B cell (primary cell): ENCODE results near the gene CC2D2B. TPM values are rescaled to one million over a fixed set of nuclear protein-coding genes. Genes with fewer than 3 reads are reported as not detected.

Source experiments
- ATAC-seq: fragments of 200-7000 bp; cut with Tn5 transposase; one replicate; pipeline ENCODE4 v1.10.0; 2021; ENCODE audit warnings: low read depth, mild to moderate bottlenecking, moderate number of reproducible peaks, moderate library complexity
- CTCF ChIA-PET: fragments of 350-600 bp; sonication (Branson Sonifier 250); formaldehyde crosslinking; loops from one replicate; lab custom pipeline; 2021; ENCODE audit warnings: antibody characterized with exemption, inconsistent platforms; lab: Charles Lee
- POLR2A ChIA-PET: fragments of 350-600 bp; sonication (Branson Sonifier 250); formaldehyde crosslinking; loops from one replicate; lab custom pipeline; 2021; ENCODE audit warnings: antibody characterized with exemption; lab: Charles Lee
- DNase-seq: peaks from one replicate; pipeline ENCODE4 v3.0.0; 2013
- H2AFZ ChIP-seq: 2 replicates; pipeline ENCODE4 v1.6.1; 2012; ENCODE audit warnings: mild to moderate bottlenecking, low read depth, low read length; ENCODE audit not compliant: insufficient read depth, poor library complexity, severe bottlenecking
- H3K27ac ChIP-seq, 2 donors: 1 replicate in 1 of 2; 2 replicates in 1 of 2; pipeline ENCODE4 v1.5.1; 2012 to 2013; ENCODE audit warnings: low read length in 2 of 2, mild to moderate bottlenecking in 2 of 2, moderate library complexity in 1 of 2
- H3K27me3 ChIP-seq, 4 experiments: fragments of 200-600 bp in 1 of 4; sonication (generic) in 1 of 4; replicated peaks in 1 of 4; 1 replicate in 2 of 4; 2 replicates in 2 of 4; pipeline versions ENCODE4 v1.6.1 to v1.7.0; 2013 to 2016; ENCODE audit warnings: low read length in 3 of 4, mild to moderate bottlenecking in 2 of 4, mixed read lengths in 1 of 4, moderate library complexity in 1 of 4; ENCODE audit not compliant: insufficient read depth in 4 of 4, control insufficient read depth in 3 of 4; ENCODE audit errors: control extremely low read depth in 1 of 4
- H3K36me3 ChIP-seq, 2 experiments: replicated peaks in 1 of 2; 1 replicate in 1 of 2; 2 replicates in 1 of 2; pipeline versions ENCODE4 v1.6.1 to v1.7.1; 2013; ENCODE audit warnings: low read length in 1 of 2; ENCODE audit not compliant: insufficient read depth in 2 of 2, control insufficient read depth in 1 of 2; ENCODE audit errors: control extremely low read depth in 1 of 2, extremely low read depth in 1 of 2
- H3K4me1 ChIP-seq, 2 donors: fragments of 200-600 bp in 1 of 2; sonication (generic) in 1 of 2; 1 replicate in 1 of 2; 2 replicates in 1 of 2; pipeline versions ENCODE4 v1.5.1 to v1.6.1; 2013 to 2017; ENCODE audit warnings: low read length in 2 of 2; ENCODE audit not compliant: control insufficient read depth in 2 of 2, insufficient read depth in 2 of 2
- H3K4me2 ChIP-seq: replicated peaks from 2 replicates; pipeline ENCODE3; 2012; ENCODE audit warnings: mild to moderate bottlenecking, low read depth, low read length; ENCODE audit not compliant: poor library complexity, severe bottlenecking
- H3K4me3 ChIP-seq, 5 experiments: fragments of 200-600 bp in 1 of 5; sonication (generic) in 1 of 5; 1 replicate in 3 of 5; 2 replicates in 2 of 5; pipeline versions ENCODE4 v1.5.1 to v1.7.0; 2011 to 2016; ENCODE audit warnings: low read length in 4 of 5, mild to moderate bottlenecking in 4 of 5, low read depth in 2 of 5, control low read depth in 1 of 5, moderate library complexity in 1 of 5; ENCODE audit not compliant: insufficient read depth in 1 of 5; ENCODE audit errors: control extremely low read depth in 1 of 5, extremely low read depth in 1 of 5
- H3K79me2 ChIP-seq: fragments of 200-600 bp; sonication (generic); one replicate; pipeline ENCODE4 v1.6.0; 2016; ENCODE audit warnings: low read length; ENCODE audit not compliant: control insufficient read depth, insufficient read depth
- H3K9ac ChIP-seq: fragments of 200-600 bp; sonication (generic); 2 replicates; pipeline ENCODE4 v1.6.1; 2017; ENCODE audit warnings: mild to moderate bottlenecking, low read length, moderate library complexity
- H3K9me3 ChIP-seq, 3 donors: one replicate each; pipeline versions ENCODE4 v1.6.1 to v1.7.1; 2013; ENCODE audit warnings: low read length in 2 of 3; ENCODE audit not compliant: control insufficient read depth in 2 of 3, insufficient read depth in 1 of 3; ENCODE audit errors: control extremely low read depth in 1 of 3
- H4K20me1 ChIP-seq: 2 replicates; pipeline ENCODE4 v1.6.0; 2012; ENCODE audit warnings: mild to moderate bottlenecking, low read length; ENCODE audit not compliant: insufficient read depth, control insufficient read depth, poor library complexity, severe bottlenecking
- H3K27ac Mint-ChIP-seq: one replicate; pipeline ENCODE4 v1.8.0; 2021; ENCODE audit warnings: mixed read lengths
- H3K27me3 Mint-ChIP-seq: one replicate; pipeline ENCODE4 v1.8.0; 2021; ENCODE audit warnings: mixed read lengths
- H3K4me1 Mint-ChIP-seq: one replicate; pipeline ENCODE4 v1.8.0; 2021; ENCODE audit warnings: mixed read lengths
- H3K4me3 Mint-ChIP-seq: one replicate; pipeline ENCODE4 v1.8.0; 2021; ENCODE audit warnings: mixed read lengths
- H3K9me3 Mint-ChIP-seq: one replicate; pipeline ENCODE4 v1.8.0; 2022; ENCODE audit warnings: mixed read lengths; ENCODE audit not compliant: insufficient read depth
- CTCF ChIP-seq: fragments of 200-600 bp; IDR thresholded peaks from one replicate; pipeline ENCODE4 v1.8.0; 2022; ENCODE audit warnings: antibody characterized with exemption, mild to moderate bottlenecking
- EZH2 ChIP-seq: IDR thresholded peaks from 2 replicates; pipeline ENCODE4 v1.6.1; 2012; ENCODE audit warnings: borderline replicate concordance, low read depth, mild to moderate bottlenecking, moderate library complexity, low read length; ENCODE audit not compliant: insufficient read depth, poor library complexity, severe bottlenecking
- WGBS: methylation state at CpG from one replicate; pipeline ENCODE4 v1.1.5; 2013; ENCODE audit warnings: missing lambda C conversion rate; ENCODE audit not compliant: insufficient coverage; 5-methylcytosine and 5-hydroxymethylcytosine counted together
- intact Hi-C: fragments of 100-400 bp; cut with micrococcal nuclease; formaldehyde crosslinking; loops from one replicate; pipeline ENCODE4 v1.10.0; 2022
- polyA plus RNA-seq: library from polyadenylated mRNA; depleted of rRNA; stranded (reverse); fragments of >200 nt; gene quantifications from 2 replicates; pipeline ENCODE4 v1.2.3, GENCODE V29; 2012
- total RNA-seq, 2 donors: library from RNA; stranded (reverse); fragments of 120-200 nt in 1 of 2; gene quantifications; 1 replicate in 1 of 2; 2 replicates in 1 of 2; pipeline versions ENCODE4 v1.2.3 to v1.2.4, GENCODE V29; 2013 to 2022

Gene CC2D2B
- total and polyA plus RNA-seq, 2 donors (not counting 1 experiment from before 2014, with no cell fraction given), result 0.70 to 2.1 TPM

GRCh38 chr10:96049340-96049739 is 141.6 kb downstream of the CC2D2B start:
- no CpG with 5 or more reads among the region's 2 CpGs for whole genome bisulfite sequencing
- H3K4me1 Mint-ChIP-seq, result peaks cover 42% of the 10 kb centered on the region
- no peaks in the 10 kb centered on the region for H3K9me3 Mint-ChIP-seq
- no peaks in the 10 kb centered on the region for H3K27me3 Mint-ChIP-seq
- H3K4me1 ChIP-seq, result peaks cover 4 to 12% of the 10 kb centered on the region in 2 donors
- peaks cover 2 to 5% of the 10 kb centered on the region in 2 experiments for H3K36me3 ChIP-seq
- peaks cover 5% of the 10 kb centered on the region for H4K20me1 ChIP-seq
- intact Hi-C loops, result loop anchor here (10.0 kb wide), 1 partner anchor 245 kb away; no protein-coding TSS in a partner anchor
- H3K4me3 Mint-ChIP-seq, result no peak overlapping the region
- DNase-seq (no peak), ATAC-seq (no peak)
- H2AFZ ChIP-seq, result no peak overlapping the region
- H3K27ac ChIP-seq, result no peak overlapping the region
- ChIA-PET POLR2A (no interaction called here), CTCF (interaction anchor here (0.7 kb wide), 1 partner anchor 288 kb away, joined by 5 read pairs; no protein-coding TSS in a partner anchor)
- no peak overlapping the region for H3K9ac ChIP-seq
- H3K4me2 ChIP-seq, result no peak overlapping the region
- H3K27me3 ChIP-seq, result no peaks in the 10 kb centered on the region
- H3K9me3 ChIP-seq, result no peaks in the 10 kb centered on the region
- H3K27ac Mint-ChIP-seq, result no peak overlapping the region
- TF ChIP-seq CTCF, result no peak
- no peak for TF ChIP-seq EZH2
- no peak overlapping the region for H3K4me3 ChIP-seq
- H3K79me2 ChIP-seq, result peaks cover 58% of the 10 kb centered on the region

GRCh38 chr10:96053985-96054384 is 146.2 kb downstream of the CC2D2B start:
- DNase-seq (no peak), ATAC-seq (no peak)
- Histone ChIP-seq H3K27ac (no peak overlapping the region), H3K4me1 (peaks cover 0 to 2% of the 10 kb centered on the region in 2 donors), H3K4me3 (no peak overlapping the region), H3K79me2 (peaks cover 33% of the 10 kb centered on the region), H3K9me3 (no peaks in the 10 kb centered on the region), H3K4me2 (no peak overlapping the region), H3K27me3 (no peaks in the 10 kb centered on the region), H3K9ac (no peak overlapping the region), H3K36me3 (peaks cover 4 to 35% of the 10 kb centered on the region in 2 experiments), H2AFZ (no peak overlapping the region), H4K20me1 (peaks cover 5% of the 10 kb centered on the region)
- POLR2A ChIA-PET, result no interaction called here
- Mint-ChIP-seq H3K27ac (no peak overlapping the region), H3K4me1 (peaks cover 6% of the 10 kb centered on the region), H3K27me3 (no peaks in the 10 kb centered on the region), H3K9me3 (no peaks in the 10 kb centered on the region), H3K4me3 (no peak overlapping the region)
- no peak for TF ChIP-seq CTCF
- no peak for TF ChIP-seq EZH2
- WGBS, result no CpG with 5 or more reads among the region's 2 CpGs
- CTCF ChIA-PET, result interaction anchor here (1.4 kb wide), 1 partner anchor 36 kb away, joined by 4 read pairs; no protein-coding TSS in a partner anchor
- intact Hi-C loops, result no loop called here
